CD14-positive monocyte (primary cell): ENCODE results near the gene SMPD3. TPM values are rescaled to one million over a fixed set of nuclear protein-coding genes. Genes with fewer than 3 reads are reported as not detected.

ENCODE experiments used
- DNase-seq, 3 donors: peaks; one replicate each; pipeline ENCODE4 v3.0.0-alpha.2; 2011 to 2022
- H2AFZ ChIP-seq: 2 replicates; pipeline ENCODE4 v1.6.0; 2012; ENCODE audit warnings: mild to moderate bottlenecking, low read depth, low read length, inconsistent platforms; ENCODE audit not compliant: insufficient read depth, poor library complexity, severe bottlenecking
- H3K27ac ChIP-seq, 2 donors: 1 replicate in 1 of 2; 2 replicates in 1 of 2; pipeline ENCODE4 v1.5.1; 2012 to 2013; ENCODE audit warnings: low read length in 2 of 2, control low read depth in 1 of 2, inconsistent platforms in 1 of 2, low read depth in 1 of 2, mild to moderate bottlenecking in 1 of 2
- H3K27me3 ChIP-seq, 2 donors: one replicate each; pipeline versions ENCODE4 v1.6.0 to v1.6.1; 2011 to 2013; ENCODE audit warnings: low read length in 2 of 2; ENCODE audit not compliant: control insufficient read depth in 2 of 2, insufficient read depth in 2 of 2
- H3K36me3 ChIP-seq, 2 donors: replicated peaks in 1 of 2; 1 replicate in 1 of 2; 2 replicates in 1 of 2; pipeline versions ENCODE4 v1.5.1 to v1.6.1; 2012 to 2013; ENCODE audit warnings: low read length in 2 of 2, control low read depth in 1 of 2, inconsistent platforms in 1 of 2, mild to moderate bottlenecking in 1 of 2; ENCODE audit not compliant: insufficient read depth in 2 of 2, control insufficient read depth in 1 of 2
- H3K4me1 ChIP-seq, 2 donors: 1 replicate in 1 of 2; 2 replicates in 1 of 2; pipeline versions ENCODE4 v1.5.1 to v1.6.1; 2012 to 2013; ENCODE audit warnings: low read length in 2 of 2, control low read depth in 1 of 2, inconsistent platforms in 1 of 2, mild to moderate bottlenecking in 1 of 2, moderate library complexity in 1 of 2; ENCODE audit not compliant: insufficient read depth in 2 of 2, control insufficient read depth in 1 of 2
- H3K4me2 ChIP-seq: replicated peaks from 2 replicates; pipeline ENCODE3; 2012; ENCODE audit warnings: low read length, moderate library complexity, mild to moderate bottlenecking; ENCODE audit not compliant: poor library complexity, severe bottlenecking; ENCODE audit errors: extremely low read depth
- H3K4me3 ChIP-seq, 3 experiments: fragments of 200-600 bp in 1 of 3; sonication (generic) in 1 of 3; replicated peaks in 1 of 3; 1 replicate in 2 of 3; 2 replicates in 1 of 3; pipeline ENCODE4 v1.5.1; 2011 to 2013; ENCODE audit warnings: low read length in 3 of 3, mild to moderate bottlenecking in 3 of 3, control low read depth in 2 of 3, low read depth in 2 of 3, inconsistent platforms in 1 of 3, moderate library complexity in 1 of 3
- H3K79me2 ChIP-seq: 2 replicates; pipeline ENCODE4 v1.6.0; 2012; ENCODE audit warnings: mild to moderate bottlenecking, control low read depth, inconsistent platforms, low read length, moderate library complexity; ENCODE audit not compliant: insufficient read depth
- H3K9ac ChIP-seq: 2 replicates; pipeline ENCODE4 v1.6.0; 2017; ENCODE audit warnings: low read length, mild to moderate bottlenecking; ENCODE audit not compliant: insufficient read depth, poor library complexity, severe bottlenecking
- H3K9me3 ChIP-seq, 2 donors: replicated peaks in 1 of 2; 1 replicate in 1 of 2; 2 replicates in 1 of 2; pipeline versions ENCODE4 v1.5.1 to v1.6.1; 2012 to 2013; ENCODE audit warnings: low read length in 2 of 2, control low read depth in 1 of 2; ENCODE audit not compliant: control insufficient read depth in 1 of 2, insufficient read depth in 1 of 2
- H4K20me1 ChIP-seq: 2 replicates; pipeline ENCODE4 v1.6.0; 2012; ENCODE audit warnings: mild to moderate bottlenecking, low read length, control low read depth, moderate library complexity; ENCODE audit not compliant: insufficient read depth
- H3K27ac Mint-ChIP-seq, 7 donors: one replicate each; pipeline ENCODE4 v1.8.0; 2020; ENCODE audit warnings: mild to moderate bottlenecking in 7 of 7, mixed read lengths in 7 of 7, moderate library complexity in 6 of 7, inconsistent platforms in 2 of 7
- H3K27me3 Mint-ChIP-seq, 3 donors: one replicate each; pipeline ENCODE4 v1.8.0; 2021 to 2022; ENCODE audit warnings: low read depth in 3 of 3, mild to moderate bottlenecking in 3 of 3, mixed read lengths in 3 of 3, moderate library complexity in 3 of 3, inconsistent platforms in 1 of 3
- H3K36me3 Mint-ChIP-seq, 2 donors: one replicate each; pipeline ENCODE4 v1.8.0; 2020; ENCODE audit warnings: mixed read lengths in 2 of 2, inconsistent platforms in 1 of 2, mild to moderate bottlenecking in 1 of 2
- H3K4me1 Mint-ChIP-seq: one replicate; pipeline ENCODE4 v1.8.0; 2020; ENCODE audit warnings: mild to moderate bottlenecking, mixed read lengths
- H3K4me3 Mint-ChIP-seq, 2 donors: one replicate each; pipeline ENCODE4 v1.8.0; 2020; ENCODE audit warnings: mild to moderate bottlenecking in 2 of 2, mixed read lengths in 2 of 2, moderate library complexity in 1 of 2
- H3K9me3 Mint-ChIP-seq, 7 donors: one replicate each; pipeline ENCODE4 v1.8.0; 2020 to 2022; ENCODE audit warnings: mixed read lengths in 7 of 7, mild to moderate bottlenecking in 6 of 7, moderate library complexity in 6 of 7, inconsistent platforms in 2 of 7
- WGBS: methylation state at CpG from one replicate; pipeline ENCODE4 v1.1.5; 2013; ENCODE audit warnings: missing lambda C conversion rate; ENCODE audit not compliant: insufficient coverage; 5-methylcytosine and 5-hydroxymethylcytosine counted together
- intact Hi-C, 2 donors: fragments of 100-400 bp; cut with micrococcal nuclease; formaldehyde crosslinking; loops; one replicate each; pipeline versions ENCODE4 v1.15.0 to v1.15.1; 2023
- polyA plus RNA-seq, 3 donors: library from polyadenylated mRNA; depleted of rRNA in 1 of 3; unstranded in 2 of 3; stranded (reverse) in 1 of 3; fragments of 300-500 nt in 2 of 3; fragments of >200 nt in 1 of 3; fragmentation: Illumina TruSeq in 2 of 3; gene quantifications; 1 replicate in 2 of 3; 2 replicates in 1 of 3; pipeline ENCODE4 v1.2.3, GENCODE V29; 2012 to 2021
- TF ChIP-seq, protein P1 (sequence below): fragments of 200-600 bp; IDR thresholded peaks from one replicate; pipeline ENCODE4 v1.8.0; 2022; ENCODE audit warnings: antibody characterized with exemption, mild to moderate bottlenecking

The SMPD3 gene
- polyA plus RNA-seq, 3 donors, result 0.40 to 1.1 (median 0.51) TPM

DNA sequence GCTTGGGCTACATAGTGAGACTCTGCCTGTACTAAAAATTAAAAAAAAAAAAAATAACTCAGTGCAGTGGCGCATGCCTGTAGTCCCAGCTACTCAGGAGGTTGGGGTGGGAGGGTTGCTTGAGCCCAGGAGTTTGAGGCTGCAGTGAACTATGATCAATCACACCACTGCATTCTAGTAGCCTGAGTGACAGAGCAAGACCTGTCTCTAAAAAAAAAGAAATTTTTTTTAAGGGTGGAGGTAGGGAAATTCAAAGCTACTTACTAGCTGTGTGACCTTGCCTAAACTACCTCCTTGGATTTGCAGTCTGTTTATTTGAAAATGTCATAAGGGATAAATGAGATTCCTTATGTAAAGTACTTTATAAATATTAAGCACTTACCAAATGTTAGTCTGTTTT is 3.4 kb upstream of the SMPD3 start:
- TF ChIP-seq, protein P1, sequence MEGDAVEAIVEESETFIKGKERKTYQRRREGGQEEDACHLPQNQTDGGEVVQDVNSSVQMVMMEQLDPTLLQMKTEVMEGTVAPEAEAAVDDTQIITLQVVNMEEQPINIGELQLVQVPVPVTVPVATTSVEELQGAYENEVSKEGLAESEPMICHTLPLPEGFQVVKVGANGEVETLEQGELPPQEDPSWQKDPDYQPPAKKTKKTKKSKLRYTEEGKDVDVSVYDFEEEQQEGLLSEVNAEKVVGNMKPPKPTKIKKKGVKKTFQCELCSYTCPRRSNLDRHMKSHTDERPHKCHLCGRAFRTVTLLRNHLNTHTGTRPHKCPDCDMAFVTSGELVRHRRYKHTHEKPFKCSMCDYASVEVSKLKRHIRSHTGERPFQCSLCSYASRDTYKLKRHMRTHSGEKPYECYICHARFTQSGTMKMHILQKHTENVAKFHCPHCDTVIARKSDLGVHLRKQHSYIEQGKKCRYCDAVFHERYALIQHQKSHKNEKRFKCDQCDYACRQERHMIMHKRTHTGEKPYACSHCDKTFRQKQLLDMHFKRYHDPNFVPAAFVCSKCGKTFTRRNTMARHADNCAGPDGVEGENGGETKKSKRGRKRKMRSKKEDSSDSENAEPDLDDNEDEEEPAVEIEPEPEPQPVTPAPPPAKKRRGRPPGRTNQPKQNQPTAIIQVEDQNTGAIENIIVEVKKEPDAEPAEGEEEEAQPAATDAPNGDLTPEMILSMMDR, result no peak
- peaks cover 4 to 13% (median 6%) of the 10 kb centered on the region in 7 donors for H3K9me3 Mint-ChIP-seq

DNA sequence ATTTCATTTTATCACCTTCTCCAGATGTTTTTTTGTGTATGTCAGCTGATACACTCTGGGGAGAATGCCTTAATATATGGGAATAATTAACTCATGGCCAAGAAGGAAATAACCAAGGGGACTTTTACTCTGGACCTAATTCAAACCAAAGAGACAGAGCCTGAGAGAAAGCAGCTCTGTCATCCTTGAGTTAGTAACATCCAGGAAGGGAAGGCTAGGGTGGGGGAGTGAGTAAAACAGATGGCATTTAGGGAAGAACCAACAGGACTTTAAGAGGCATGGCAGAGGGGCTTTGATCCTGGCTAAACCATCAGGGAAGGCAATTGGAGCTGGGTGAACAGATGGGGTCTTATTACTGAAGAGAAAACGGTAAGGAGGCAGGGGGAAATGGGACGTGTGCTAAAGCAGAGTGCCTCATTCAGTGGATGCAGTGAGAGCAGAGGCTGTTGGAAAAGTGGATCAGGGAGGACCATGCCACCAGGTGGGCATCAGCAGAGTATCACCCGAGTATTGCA is 2.5 kb upstream of the SMPD3 start:
- no peak overlapping the region for H3K4me2 ChIP-seq
- no peak overlapping the region for H3K4me3 Mint-ChIP-seq
- H3K27ac Mint-ChIP-seq, result no peak overlapping the region

More for the DNA sequence above, 3.4 kb upstream of the SMPD3 start:
- intact Hi-C loops, result no loop called here
- peaks cover 0 to 2% of the 10 kb centered on the region in 2 donors for H3K36me3 Mint-ChIP-seq
- no peak overlapping the region for H3K4me3 Mint-ChIP-seq
- peaks cover 20% of the 10 kb centered on the region for H3K4me1 Mint-ChIP-seq
- Histone ChIP-seq H3K36me3 (no peaks in the 10 kb centered on the region), H3K9me3 (peaks cover 0 to 6% of the 10 kb centered on the region in 2 donors), H2AFZ (no peak overlapping the region), H3K9ac (no peak overlapping the region), H3K4me1 (peaks cover 20 to 29% of the 10 kb centered on the region in 2 donors), H3K27me3 (peaks cover 6 to 13% of the 10 kb centered on the region in 2 donors), H3K4me2 (no peak overlapping the region), H4K20me1 (no peaks in the 10 kb centered on the region), H3K4me3 (no peak overlapping the region), H3K79me2 (no peaks in the 10 kb centered on the region), H3K27ac (no peak overlapping the region)
- peaks cover 8 to 35% (median 18%) of the 10 kb centered on the region in 3 donors for H3K27me3 Mint-ChIP-seq
- DNase-seq, result no peak
- no CpG with 5 or more reads among the region's 1 CpG for WGBS
- no peak overlapping the region for H3K27ac Mint-ChIP-seq

More for the DNA sequence above, 2.5 kb upstream of the SMPD3 start:
- Histone ChIP-seq H4K20me1 (no peaks in the 10 kb centered on the region), H3K79me2 (no peaks in the 10 kb centered on the region), H3K27ac (no peak overlapping the region), H3K9ac (no peak overlapping the region), H3K4me1 (peaks cover 20 to 29% of the 10 kb centered on the region in 2 donors), H3K27me3 (peaks cover 14 to 22% of the 10 kb centered on the region in 2 donors), H2AFZ (no peak overlapping the region), H3K4me3 (no peak overlapping the region), H3K36me3 (no peaks in the 10 kb centered on the region), H3K9me3 (peaks cover 0 to 6% of the 10 kb centered on the region in 2 donors)
- intact Hi-C loops, result no loop called here
- Mint-ChIP-seq H3K4me1 (peaks cover 22% of the 10 kb centered on the region), H3K27me3 (peaks cover 16 to 39% (median 27%) of the 10 kb centered on the region in 3 donors), H3K9me3 (peaks cover 4 to 13% (median 8%) of the 10 kb centered on the region in 7 donors), H3K36me3 (peaks cover 0 to 4% of the 10 kb centered on the region in 2 donors)
- TF ChIP-seq, protein P1, result no peak
- DNase-seq, result no peak
- WGBS, result 73% methylated on average over 2 of the region's 3 CpGs
